ENCODE results near the gene VKORC1.

Gene VKORC1

GRCh38 chr16:31129568-31130335 is 35.2 kb upstream of the VKORC1 start:
- DNase-seq: no peak

- no peak for DNase-seq
Measured at GRCh38 chr16:31128711-31129567, 34.3 kb upstream of the VKORC1 start.

- no peak for DNase-seq
Measured at GRCh38 chr16:31127182-31127581, 32.6 kb upstream of the VKORC1 start.

- DNase-seq: no peak
Measured at GRCh38 chr16:31125844-31126243, 31.2 kb upstream of the VKORC1 start.

- no peak for DNase-seq
Measured at GRCh38 chr16:31120129-31120528, 25.5 kb upstream of the VKORC1 start.

GRCh38 chr16:31118223-31119155 is 23.9 kb upstream of the VKORC1 start:
- DNase-seq: no peak

GRCh38 chr16:31117384-31118222 is 23.0 kb upstream of the VKORC1 start, which contains the start of gene KAT8:
TSS of gene KAT8 (plus strand) at chr16:31117664. CDS start at chr16:31117682, 18 bp downstream.
- DNase-seq: peak; percentile 97

- DNase-seq: no peak
Measured at GRCh38 chr16:31114468-31114867, 19.9 kb upstream of the VKORC1 start.

- no peak for DNase-seq
Measured at GRCh38 chr16:31113121-31114120, 18.8 kb upstream of the VKORC1 start.

- no peak for DNase-seq
Measured at GRCh38 chr16:31112711-31113110, 18.1 kb upstream of the VKORC1 start.

- DNase-seq: no peak
Measured at GRCh38 chr16:31111881-31112466, 17.4 kb upstream of the VKORC1 start.

GRCh38 chr16:31110106-31111034 is 15.8 kb upstream of the VKORC1 start:
- no peak for DNase-seq

- no peak for DNase-seq
Measured at GRCh38 chr16:31109622-31110021, 15.0 kb upstream of the VKORC1 start.

GRCh38 chr16:31108794-31109558 is 14.4 kb upstream of the VKORC1 start:
- DNase-seq: no peak

- peak; percentile 62 for DNase-seq
Measured at GRCh38 chr16:31108035-31108793, 13.6 kb upstream of the VKORC1 start, which contains the start of gene BCKDK. TSS of gene BCKDK (plus strand) at chr16:31108386. CDS start at chr16:31109224, 838 bp downstream.

GRCh38 chr16:31107465-31107867 is 12.9 kb upstream of the VKORC1 start:
- no peak for DNase-seq

Data from DMS153 (cell line).